GM18520 (cell line): Measurements from ENCODE around the gene MYO19.
"Not testable (repeated sequence)": the region's sequence is repeated elsewhere in the genome, so short reads cannot be mapped to it uniquely, and the experiment has no call there.

Source experiments
- ATAC-seq: cut with Tn5 transposase; IDR thresholded peaks from one replicate; pipeline ENCODE4 v1.9.1; 2021; ENCODE audit not compliant: unreplicated experiment

MYO19 gene

DNA sequence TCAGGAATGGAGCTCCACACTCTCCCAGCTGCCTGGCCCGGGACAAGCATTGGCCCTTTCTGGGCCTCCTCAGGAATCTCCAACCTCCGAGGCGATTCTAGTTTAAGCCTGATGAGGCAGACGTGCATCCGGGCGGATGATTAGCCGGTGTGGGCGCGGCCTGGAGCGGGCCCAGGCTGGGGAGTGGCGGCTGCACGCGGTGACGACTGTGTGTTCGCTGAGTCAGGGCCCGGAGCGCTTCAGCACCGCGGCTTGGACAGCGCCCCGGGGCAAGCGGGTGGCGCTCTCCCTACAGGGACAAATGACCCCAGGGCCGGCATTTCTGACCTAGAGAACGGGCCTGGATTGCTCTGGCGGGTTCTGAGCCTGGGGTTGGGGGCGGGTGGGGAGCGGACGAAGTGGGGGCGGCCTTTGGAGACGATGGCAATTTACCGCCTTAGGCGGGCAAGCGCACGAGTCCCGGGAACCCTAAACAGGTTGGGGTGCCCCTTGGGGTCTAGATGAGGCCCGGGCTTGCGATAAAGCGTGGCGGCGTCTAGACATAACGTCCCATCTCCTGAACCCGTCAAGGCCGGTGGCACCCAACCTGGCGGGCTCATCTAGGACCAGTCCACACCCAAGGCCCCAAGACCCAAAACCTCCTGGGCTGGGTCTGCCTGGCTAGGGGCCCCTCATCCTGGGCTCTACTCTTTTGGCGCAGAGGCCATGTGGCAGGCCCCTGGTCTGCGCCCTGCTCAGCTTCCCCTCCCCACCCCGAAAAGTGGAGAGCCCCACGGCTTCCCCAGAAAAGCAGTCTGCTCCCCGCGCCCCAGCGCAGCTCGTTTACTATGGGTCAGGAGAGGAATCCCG lies 70.5 kb downstream of the MYO19 start:
- ATAC-seq: no peak

DNA sequence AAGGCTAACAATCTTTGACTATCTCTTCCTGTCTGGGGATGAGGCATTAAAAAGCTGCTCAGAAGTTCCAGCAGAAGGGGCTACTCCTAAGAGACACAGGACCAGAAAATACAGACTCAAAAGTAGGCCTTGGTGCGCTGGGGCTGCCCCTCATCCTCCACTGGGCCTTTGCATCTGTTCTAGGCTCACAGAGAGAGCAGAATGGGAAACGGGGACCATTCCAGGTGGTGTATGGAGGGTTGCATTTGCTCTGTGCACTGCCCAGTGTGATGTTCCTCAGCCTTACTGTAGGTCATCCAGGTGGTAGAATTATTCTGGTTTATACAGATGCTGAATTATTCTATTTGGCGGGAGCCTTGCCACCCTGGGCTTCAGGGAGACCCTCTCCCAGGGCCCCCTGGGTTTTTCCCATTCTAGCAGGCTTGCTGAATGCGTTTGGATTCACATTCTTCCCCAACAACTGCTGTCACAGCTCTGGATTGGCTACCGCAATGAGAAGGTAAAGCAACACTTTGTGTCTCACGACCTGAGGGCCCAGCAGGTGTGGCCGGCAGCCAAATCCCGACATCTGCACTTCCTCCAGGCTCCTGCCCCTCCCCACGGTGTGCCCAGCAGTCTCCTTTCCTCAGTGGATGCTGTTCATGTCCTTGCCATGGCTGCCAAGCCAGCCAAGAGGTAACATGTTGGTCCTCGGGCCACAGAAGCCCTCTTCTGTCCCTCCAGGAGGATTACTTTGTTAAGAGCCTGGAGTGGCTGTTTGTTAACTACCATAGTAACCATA lies 73.1 kb downstream of the MYO19 start:
- ATAC-seq: no peak

DNA sequence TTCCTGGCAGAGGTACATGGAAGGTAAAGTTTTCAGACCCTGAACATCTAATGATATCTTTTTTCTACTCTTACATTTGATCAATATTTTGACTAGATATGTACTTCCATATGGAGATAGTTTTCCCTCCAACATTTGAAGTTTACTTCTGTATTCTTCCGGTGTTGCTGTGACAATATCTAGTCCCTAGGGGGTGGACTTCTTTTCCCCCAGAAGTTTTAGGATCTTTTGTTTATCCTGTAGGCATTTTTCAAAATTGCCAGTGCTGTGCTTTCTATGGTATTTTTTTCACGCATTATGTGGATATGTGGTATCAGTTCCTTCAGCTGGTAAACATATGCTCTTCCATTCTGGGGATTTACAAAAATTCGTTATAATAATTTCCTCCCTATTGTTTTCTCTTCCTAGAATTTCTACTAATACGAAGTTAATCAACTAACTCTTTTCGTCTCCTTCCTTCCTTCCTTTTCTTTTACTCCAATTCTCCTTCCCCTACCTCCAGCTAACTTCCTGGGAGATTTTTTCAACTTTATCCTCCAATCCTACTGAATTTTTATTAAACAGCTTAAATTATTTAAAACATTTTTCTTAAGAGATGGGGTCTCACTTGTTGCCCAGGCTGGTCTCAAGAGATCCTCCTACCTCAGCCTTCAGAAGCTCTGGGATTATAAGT lies 74.3 kb downstream of the MYO19 start:
- ATAC-seq: no peak

DNA sequence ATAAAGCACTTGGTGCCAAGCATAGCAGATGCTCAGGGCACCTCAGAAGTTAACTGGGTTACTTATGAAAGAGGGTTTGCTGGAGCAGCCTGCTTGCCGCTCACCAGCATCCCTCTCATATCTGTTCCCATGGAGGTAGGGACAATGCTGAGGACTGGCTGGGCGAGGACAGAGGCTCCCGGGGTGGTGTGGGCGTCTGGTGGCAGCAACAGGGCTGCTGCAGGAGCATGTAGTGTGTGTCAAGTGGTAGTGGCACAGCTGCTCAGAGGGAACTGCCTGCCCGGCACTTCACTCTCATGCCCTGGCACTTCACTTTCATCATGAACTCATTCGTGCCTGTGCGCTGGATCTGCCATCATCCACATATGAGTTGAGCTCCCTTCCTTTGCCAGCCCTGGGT lies 75.1 kb downstream of the MYO19 start:
- no peak for ATAC-seq

DNA sequence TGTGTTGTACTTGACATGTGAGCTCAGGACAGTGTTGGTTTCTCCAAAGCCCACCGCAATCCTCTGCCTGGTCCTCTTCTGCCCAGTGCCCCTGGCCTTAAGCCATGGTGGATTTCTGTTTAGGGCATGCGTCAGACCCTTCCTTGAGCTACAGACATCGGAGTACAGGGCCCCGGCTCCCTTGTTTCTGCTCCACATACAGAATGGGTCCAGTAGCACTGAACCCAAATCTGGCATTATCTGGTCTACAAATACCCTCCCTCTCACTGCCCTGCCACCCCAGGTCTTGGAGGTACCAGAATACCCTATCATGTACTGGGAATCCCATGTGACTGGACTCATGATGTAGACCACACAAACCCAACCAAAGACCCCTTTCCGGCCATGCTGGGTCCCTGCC lies 75.6 kb downstream of the MYO19 start:
- ATAC-seq: no peak

DNA sequence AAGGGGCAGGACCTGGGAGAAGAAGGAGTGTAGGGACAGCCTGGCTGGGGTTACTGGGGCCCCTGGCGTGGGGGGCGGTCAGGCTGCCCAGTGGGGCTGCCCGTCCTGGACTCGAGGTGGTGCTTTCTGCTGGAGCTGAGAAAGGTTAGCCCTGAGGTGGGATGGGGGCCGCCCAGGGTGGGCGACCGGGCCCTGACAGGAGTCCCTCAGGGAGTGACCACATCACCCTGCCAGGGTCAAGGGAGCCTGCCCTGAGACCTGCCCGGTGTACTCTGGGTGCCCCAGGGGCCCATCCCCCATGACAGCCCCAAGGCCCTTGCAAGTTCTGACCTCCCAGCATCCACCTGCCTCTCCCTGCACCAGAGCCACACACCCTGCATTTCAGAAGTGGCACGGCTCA lies 77.0 kb downstream of the MYO19 start:
- ATAC-seq: not testable (repeated sequence)

DNA sequence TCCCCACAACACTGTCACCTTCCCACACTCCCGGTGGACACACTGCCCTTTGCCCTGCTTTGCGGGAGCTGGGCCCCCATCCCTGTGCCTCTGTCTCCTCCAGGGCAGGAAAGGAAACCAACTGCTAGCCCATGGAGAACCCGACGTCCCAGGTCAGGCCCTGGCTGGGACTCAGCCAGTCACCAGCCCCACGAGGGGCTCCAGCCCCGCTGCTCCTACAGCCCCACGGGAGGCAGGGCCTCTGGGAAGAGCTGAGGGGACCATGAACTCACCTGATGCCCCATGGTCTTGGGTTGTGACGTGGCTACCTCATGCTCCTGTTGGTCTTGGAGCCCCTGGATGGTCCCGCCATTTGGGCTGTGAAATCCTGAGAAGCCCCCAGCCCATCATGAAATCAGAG lies 81.8 kb downstream of the MYO19 start:
- not testable (repeated sequence) for ATAC-seq

DNA sequence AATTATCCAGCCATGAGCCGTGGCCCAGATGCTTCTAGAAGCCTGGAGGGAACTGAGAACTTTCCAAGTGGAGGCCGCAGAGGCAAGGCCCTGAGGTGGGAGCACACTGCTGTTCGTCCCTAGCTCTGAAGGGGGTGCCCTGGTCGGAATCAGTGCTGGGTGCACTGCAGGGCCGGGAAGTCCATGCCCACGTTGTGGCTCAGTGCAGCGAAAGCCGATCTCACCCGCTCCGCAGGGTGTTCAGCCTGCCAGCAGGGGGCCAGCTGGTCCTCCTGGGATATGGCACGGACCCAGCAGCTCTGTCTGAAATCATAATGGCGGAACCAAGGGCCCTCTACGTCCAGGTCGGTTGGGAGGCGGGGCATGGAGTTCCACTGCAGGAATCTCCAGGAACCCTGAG lies 84.7 kb downstream of the MYO19 start:
- not testable (repeated sequence) for ATAC-seq
